ENCODE measurements around the gene EVL.
A peak's percentile ranks its signal among the peaks of the same experiment; 100 is the strongest.
"Not testable (repeated sequence)": the region's sequence is repeated elsewhere in the genome, so short reads cannot be mapped to it uniquely, and the experiment has no call there.

The EVL gene

DNA sequence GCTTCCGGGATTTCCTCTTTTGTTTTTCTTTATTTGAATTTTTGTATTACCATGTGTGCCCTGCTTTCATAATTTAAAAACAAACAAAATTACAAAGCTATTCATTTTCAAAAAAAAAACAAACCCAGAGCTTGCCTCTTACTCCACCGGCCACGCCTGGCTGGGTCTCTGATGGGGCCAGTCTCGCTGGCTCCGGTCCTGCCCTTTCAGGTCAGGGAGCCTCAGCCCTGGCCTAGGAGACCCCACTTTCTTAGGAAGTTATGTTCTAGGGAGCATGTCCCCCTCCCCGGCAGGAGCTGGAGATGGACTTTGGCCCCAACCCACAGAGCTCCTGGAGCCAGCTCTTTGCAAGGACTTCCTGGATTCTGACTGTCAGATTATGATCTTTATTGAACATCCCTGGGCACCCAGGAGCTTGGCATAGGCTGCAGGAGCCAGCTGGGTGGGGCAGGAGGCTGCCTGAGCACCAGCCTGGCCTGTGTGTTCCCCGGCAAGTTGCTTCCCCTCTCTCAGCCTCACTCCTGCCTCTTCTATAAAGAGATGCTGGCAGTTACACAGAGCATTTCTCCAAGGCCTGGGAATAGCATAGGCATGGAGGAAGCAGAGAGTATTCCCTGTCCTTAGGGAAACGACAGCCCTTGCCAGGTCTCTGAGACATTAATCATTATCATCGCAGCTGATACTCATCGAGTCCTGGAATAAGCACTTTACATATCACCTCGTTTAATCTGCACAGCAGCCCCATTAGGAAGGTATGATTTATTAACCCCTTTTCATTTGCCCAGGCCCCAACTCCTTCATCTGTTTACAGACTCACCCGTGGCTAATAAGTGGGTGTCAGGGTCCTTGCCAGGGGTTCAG is 90.8 kb downstream of the EVL start:
- Histone ChIP-seq H3K9me3 (ENCODE audit: control insufficient read depth in 5 of 5, low read length in 5 of 5) (peaks cover 3 to 25% (median 22%) of the 10 kb centered on the region in 5 donors), H3K27ac (ENCODE audit: low read depth, low read length) (no peak overlapping the region), H3K36me3 (ENCODE audit: control insufficient read depth in 5 of 5, insufficient read depth in 5 of 5, low read length in 5 of 5) (no peaks in the 10 kb centered on the region), H3K27me3 (ENCODE audit: control insufficient read depth in 5 of 5, insufficient read depth in 4 of 5, low read length in 5 of 5) (peaks cover 20 to 28% (median 27%) of the 10 kb centered on the region in 5 donors), H3K4me1 (ENCODE audit: control insufficient read depth in 5 of 5, insufficient read depth in 5 of 5, low read length in 5 of 5) (peaks cover 0 to 20% (median 12%) of the 10 kb centered on the region in 5 donors), H3K4me3 (ENCODE audit: low read depth in 1 of 5, low read length in 5 of 5) (no peak overlapping the region), H3K9ac (ENCODE audit: low read length in 5 of 5) (no peak overlapping the region)

DNA sequence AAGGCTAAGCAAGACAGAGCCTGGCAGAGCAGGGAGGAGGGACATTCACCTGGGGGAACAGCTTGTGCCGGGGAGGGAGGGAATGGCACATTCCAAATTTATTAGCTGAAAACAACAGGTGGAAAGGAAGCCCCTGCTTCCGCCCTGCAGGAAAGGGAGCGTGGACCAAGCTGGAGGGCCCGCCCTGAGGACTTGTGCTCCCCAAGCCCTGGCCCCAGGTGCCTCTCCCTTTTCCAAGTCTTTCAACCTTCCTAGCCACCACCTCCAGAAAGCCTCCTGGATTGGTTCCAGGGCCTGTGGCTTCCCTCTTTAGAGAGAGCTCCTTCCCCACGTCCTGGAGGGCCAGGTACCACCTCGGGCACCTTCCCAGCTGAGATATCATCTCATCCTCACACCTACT is 91.6 kb downstream of the EVL start:
- H3K27me3 ChIP-seq (ENCODE audit: control insufficient read depth in 5 of 5, insufficient read depth in 4 of 5, low read length in 5 of 5), result peaks cover 20 to 31% (median 29%) of the 10 kb centered on the region in 5 donors
- H3K4me3 ChIP-seq (ENCODE audit: low read depth in 1 of 5, low read length in 5 of 5), result no peak overlapping the region
- peaks cover 0 to 20% (median 12%) of the 10 kb centered on the region in 5 donors for H3K4me1 ChIP-seq (ENCODE audit: control insufficient read depth in 5 of 5, insufficient read depth in 5 of 5, low read length in 5 of 5)
- H3K9ac ChIP-seq (ENCODE audit: low read length in 5 of 5), result no peak overlapping the region
- H3K36me3 ChIP-seq (ENCODE audit: control insufficient read depth in 5 of 5, insufficient read depth in 5 of 5, low read length in 5 of 5), result no peaks in the 10 kb centered on the region
- peaks cover 3 to 25% (median 22%) of the 10 kb centered on the region in 5 donors for H3K9me3 ChIP-seq (ENCODE audit: control insufficient read depth in 5 of 5, low read length in 5 of 5)
- no peak overlapping the region for H3K27ac ChIP-seq (ENCODE audit: low read depth, low read length)

DNA sequence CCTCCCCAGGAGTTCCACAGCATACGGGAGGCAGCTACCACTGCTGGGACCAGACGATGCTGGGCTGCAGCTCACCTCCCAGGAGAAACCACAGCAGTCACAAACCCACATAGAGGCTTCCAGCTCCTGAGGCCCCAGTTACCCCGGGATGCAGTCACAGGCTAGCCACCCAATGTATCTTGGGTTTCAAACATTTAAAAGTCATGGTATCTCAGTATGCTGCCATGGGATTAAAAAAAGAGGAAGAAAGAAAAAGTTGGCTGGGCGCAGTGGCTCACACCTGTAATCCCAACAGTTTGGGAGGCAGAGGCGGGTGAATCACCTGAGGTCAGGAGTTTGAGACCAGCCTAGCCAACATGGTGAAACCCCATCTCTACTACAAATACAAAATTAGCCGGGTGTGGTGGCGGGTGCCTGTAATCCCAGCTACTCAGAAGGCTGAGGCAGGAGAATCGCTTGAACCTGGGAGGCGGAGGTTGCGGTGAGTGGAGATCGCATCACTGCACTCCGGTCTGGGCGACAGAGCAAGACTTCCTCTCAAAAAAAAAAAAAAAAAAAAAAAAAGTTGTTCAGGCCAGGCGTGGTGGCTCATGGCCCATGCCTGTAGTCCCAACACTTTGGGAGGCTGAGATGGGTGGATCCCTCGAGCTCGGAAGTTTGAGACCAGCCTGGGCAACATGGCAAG is 92.5 kb downstream of the EVL start:
- H3K27me3 ChIP-seq (ENCODE audit: control insufficient read depth in 5 of 5, insufficient read depth in 4 of 5, low read length in 5 of 5), result peaks cover 20 to 31% (median 29%) of the 10 kb centered on the region in 5 donors
- not testable (repeated sequence) for H3K4me3 ChIP-seq (ENCODE audit: low read depth in 1 of 5, low read length in 5 of 5); H3K9ac ChIP-seq (ENCODE audit: low read length in 5 of 5); H3K36me3 ChIP-seq (ENCODE audit: control insufficient read depth in 5 of 5, insufficient read depth in 5 of 5, low read length in 5 of 5); H3K27ac ChIP-seq (ENCODE audit: low read depth, low read length)
- H3K4me1 ChIP-seq (ENCODE audit: control insufficient read depth in 5 of 5, insufficient read depth in 5 of 5, low read length in 5 of 5), result peaks cover 0 to 20% (median 12%) of the 10 kb centered on the region in 5 donors
- peaks cover 3 to 25% (median 22%) of the 10 kb centered on the region in 5 donors for H3K9me3 ChIP-seq (ENCODE audit: control insufficient read depth in 5 of 5, low read length in 5 of 5)

DNA sequence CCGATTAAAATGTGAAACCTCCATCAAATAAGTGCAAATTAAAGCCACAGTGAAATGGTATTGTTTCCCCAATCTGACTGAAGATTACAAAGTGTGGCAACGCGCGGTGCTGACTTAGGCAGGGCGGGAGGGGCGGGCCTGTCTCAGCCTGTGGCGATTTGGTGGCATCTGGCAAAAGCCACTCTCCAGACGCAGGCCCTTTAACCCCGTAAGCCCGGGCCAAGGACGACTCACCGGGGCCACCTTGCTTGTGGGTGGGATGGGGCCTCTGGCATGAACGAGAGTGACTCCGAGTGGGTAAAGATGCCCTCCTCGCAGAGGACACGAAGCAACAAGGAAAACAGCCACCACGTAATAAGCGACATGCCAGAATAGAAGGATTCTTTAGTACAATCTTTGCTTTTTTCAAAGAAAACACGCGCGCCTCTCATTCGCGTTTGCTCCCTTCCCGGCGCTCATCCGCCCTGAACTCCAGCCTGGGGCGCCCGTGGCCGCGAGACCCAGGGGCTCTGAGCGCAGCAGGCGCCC is 93.4 kb downstream of the EVL start:
- peaks cover 0 to 20% (median 12%) of the 10 kb centered on the region in 5 donors for H3K4me1 ChIP-seq (ENCODE audit: control insufficient read depth in 5 of 5, insufficient read depth in 5 of 5, low read length in 5 of 5)
- no peak overlapping the region for H3K27ac ChIP-seq (ENCODE audit: low read depth, low read length)
- peaks cover 3 to 21% (median 18%) of the 10 kb centered on the region in 5 donors for H3K9me3 ChIP-seq (ENCODE audit: control insufficient read depth in 5 of 5, low read length in 5 of 5)
- peak overlapping the region in 2 of 5 donors; percentile 47 to 51 for H3K4me3 ChIP-seq (ENCODE audit: low read depth in 1 of 5, low read length in 5 of 5)
- H3K9ac ChIP-seq (ENCODE audit: low read length in 5 of 5), result no peak overlapping the region
- peaks cover 20 to 31% (median 29%) of the 10 kb centered on the region in 5 donors for H3K27me3 ChIP-seq (ENCODE audit: control insufficient read depth in 5 of 5, insufficient read depth in 4 of 5, low read length in 5 of 5)
- no peaks in the 10 kb centered on the region for H3K36me3 ChIP-seq (ENCODE audit: control insufficient read depth in 5 of 5, insufficient read depth in 5 of 5, low read length in 5 of 5)

DNA sequence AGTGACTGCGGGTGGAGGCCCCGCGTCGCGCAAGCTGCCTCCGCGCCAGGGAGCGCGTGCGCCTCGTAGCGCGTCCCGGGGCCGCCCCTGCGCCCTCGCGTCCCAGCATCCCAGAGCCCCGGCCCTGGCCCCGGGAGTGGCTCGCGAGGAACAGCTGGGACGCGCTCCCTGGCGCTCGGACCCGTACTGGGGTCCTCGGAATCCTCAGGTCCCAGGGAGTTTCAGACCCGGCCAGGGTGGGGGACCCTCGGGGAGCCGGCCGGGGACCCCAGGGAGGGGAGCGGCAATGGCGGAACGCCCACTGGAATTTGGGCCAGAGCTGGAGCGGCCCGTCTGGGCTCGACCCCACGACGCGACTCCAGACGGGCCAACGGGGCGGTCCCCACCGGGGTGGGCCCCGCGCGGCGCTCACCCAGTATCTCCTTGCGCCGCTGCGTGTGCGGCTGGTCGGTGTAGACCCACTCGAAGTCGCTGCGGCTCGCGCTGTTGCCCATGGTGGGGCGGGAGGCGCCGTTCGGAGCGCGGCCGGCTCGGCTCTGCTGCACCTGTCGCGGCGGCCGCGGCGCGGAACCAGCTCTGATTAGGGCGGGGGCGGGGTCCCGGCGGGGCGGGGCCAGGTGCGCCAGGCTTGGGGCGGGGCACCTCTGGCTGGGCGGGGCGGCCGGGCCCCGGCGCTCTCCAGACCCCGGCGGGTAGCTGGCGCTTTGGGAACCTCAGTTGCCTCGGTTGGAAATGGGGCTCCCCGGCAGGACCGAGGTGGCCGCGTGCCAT is 94.1 kb downstream of the EVL start, which contains the start of gene DEGS2:
DEGS2 (minus strand) TSS at position 552 of the 771 bp plus-strand sequence; CDS start at position 494, 58 bp downstream.
- peaks cover 20 to 31% (median 29%) of the 10 kb centered on the region in 5 donors for H3K27me3 ChIP-seq (ENCODE audit: control insufficient read depth in 5 of 5, insufficient read depth in 4 of 5, low read length in 5 of 5)
- H3K4me1 ChIP-seq (ENCODE audit: control insufficient read depth in 5 of 5, insufficient read depth in 5 of 5, low read length in 5 of 5), result peaks cover 0 to 20% (median 12%) of the 10 kb centered on the region in 5 donors
- no peak within 1 kb of the TSS for H3K27ac ChIP-seq (ENCODE audit: low read depth, low read length)
- H3K9me3 ChIP-seq (ENCODE audit: control insufficient read depth in 5 of 5, low read length in 5 of 5), result peaks cover 3 to 16% (median 13%) of the 10 kb centered on the region in 5 donors
- no peaks in the 10 kb centered on the region for H3K36me3 ChIP-seq (ENCODE audit: control insufficient read depth in 5 of 5, insufficient read depth in 5 of 5, low read length in 5 of 5)
- peak within 1 kb of the TSS in 2 of 5 donors; percentile 47 to 51 for H3K4me3 ChIP-seq (ENCODE audit: low read depth in 1 of 5, low read length in 5 of 5)
- H3K9ac ChIP-seq (ENCODE audit: low read length in 5 of 5), result peak within 1 kb of the TSS in 1 of 5 donors; percentile 7

DNA sequence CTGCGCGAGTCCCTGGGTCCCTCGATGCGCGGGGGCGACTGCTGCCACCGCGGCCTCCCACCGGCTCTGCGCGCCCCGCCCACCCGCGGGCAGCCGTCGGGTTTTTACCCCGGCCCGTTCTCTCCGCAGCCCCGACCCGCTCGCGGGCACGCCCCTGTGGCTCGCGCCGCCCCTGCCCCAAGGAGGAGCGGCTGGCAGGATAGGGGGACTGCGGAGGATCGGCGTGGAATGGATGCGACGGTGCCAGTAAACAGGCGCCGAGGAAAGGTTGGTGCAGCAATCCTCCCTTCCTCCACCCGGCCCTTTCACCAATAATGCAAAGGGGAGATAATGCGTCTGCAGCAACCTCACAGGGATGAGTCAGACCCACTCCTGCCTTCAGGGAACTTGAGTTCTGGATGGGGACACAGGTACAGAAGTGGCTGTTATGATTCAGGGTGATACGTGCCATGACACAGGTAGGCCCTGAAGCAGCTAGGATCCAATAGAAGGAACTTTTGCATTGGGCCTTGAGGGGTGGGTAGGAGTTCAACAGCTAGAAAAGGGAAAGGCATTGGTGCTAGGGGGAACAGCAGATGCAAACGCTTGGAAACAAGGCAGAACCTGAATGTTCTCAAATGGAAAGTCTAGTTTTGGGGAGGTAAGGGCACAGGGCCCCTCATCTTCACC is 94.8 kb downstream of the EVL start:
- H3K27me3 ChIP-seq (ENCODE audit: control insufficient read depth in 5 of 5, insufficient read depth in 4 of 5, low read length in 5 of 5), result peaks cover 20 to 32% (median 29%) of the 10 kb centered on the region in 5 donors

DNA sequence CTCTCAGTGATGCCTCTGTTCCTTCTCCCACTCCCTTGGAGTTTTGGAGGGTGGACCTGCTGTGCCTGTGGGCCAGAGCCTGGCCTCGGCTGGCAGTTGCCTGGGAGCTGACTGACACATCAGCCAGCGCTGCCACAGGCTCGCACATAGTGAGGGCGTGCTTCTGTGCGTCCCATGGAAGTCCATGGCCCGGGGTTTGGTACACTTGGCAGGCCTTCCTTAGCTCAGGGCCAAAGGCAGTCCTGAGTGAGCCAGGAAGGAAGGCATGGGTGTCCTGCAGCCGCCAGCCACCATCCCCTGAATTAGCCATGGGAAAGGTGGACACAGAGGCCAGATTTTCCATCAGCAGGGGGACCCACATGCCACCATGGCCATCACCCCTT is 95.3 kb downstream of the EVL start:
- Histone ChIP-seq H3K9ac (ENCODE audit: low read length in 5 of 5) (no peak overlapping the region), H3K27ac (ENCODE audit: low read depth, low read length) (no peak overlapping the region), H3K9me3 (ENCODE audit: control insufficient read depth in 5 of 5, low read length in 5 of 5) (peaks cover 0 to 5% (median 4%) of the 10 kb centered on the region in 5 donors), H3K4me1 (ENCODE audit: control insufficient read depth in 5 of 5, insufficient read depth in 5 of 5, low read length in 5 of 5) (peaks cover 0 to 20% (median 10%) of the 10 kb centered on the region in 5 donors), H3K27me3 (ENCODE audit: control insufficient read depth in 5 of 5, insufficient read depth in 4 of 5, low read length in 5 of 5) (peaks cover 20 to 36% (median 29%) of the 10 kb centered on the region in 5 donors), H3K4me3 (ENCODE audit: low read depth in 1 of 5, low read length in 5 of 5) (no peak overlapping the region), H3K36me3 (ENCODE audit: control insufficient read depth in 5 of 5, insufficient read depth in 5 of 5, low read length in 5 of 5) (no peaks in the 10 kb centered on the region)

More for the DNA sequence above, 94.8 kb downstream of the EVL start:
- peaks cover 0 to 20% (median 12%) of the 10 kb centered on the region in 5 donors for H3K4me1 ChIP-seq (ENCODE audit: control insufficient read depth in 5 of 5, insufficient read depth in 5 of 5, low read length in 5 of 5)
- peak overlapping the region in 2 of 5 donors; percentile 14 to 47 for H3K4me3 ChIP-seq (ENCODE audit: low read depth in 1 of 5, low read length in 5 of 5)
- H3K9me3 ChIP-seq (ENCODE audit: control insufficient read depth in 5 of 5, low read length in 5 of 5), result peaks cover 2 to 9% (median 6%) of the 10 kb centered on the region in 5 donors
- H3K9ac ChIP-seq (ENCODE audit: low read length in 5 of 5), result peak overlapping the region in 1 of 5 donors; percentile 7
- H3K27ac ChIP-seq (ENCODE audit: low read depth, low read length), result no peak overlapping the region
- H3K36me3 ChIP-seq (ENCODE audit: control insufficient read depth in 5 of 5, insufficient read depth in 5 of 5, low read length in 5 of 5), result no peaks in the 10 kb centered on the region

DNA sequence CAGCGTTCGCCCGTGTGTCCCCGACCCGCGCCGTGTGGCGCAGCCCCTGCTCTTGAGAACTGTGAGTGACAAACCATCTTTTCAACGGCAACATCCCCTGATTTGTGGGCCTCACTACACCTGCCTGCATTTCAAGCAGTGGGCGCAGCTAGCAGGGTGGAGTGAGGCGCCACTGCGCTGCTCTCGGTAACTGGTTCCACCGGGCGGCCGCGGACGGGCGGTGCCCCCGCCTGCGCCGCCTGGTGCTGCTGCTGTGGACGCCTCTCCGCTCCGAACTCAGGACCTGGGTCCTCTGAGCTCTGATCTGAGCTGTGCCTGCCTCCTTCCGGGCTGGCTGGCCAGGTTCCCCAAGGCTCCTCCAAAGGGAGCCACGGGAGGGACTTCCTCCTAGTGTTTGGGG is 100.2 kb downstream of the EVL start:
- Histone ChIP-seq H3K27ac (ENCODE audit: low read depth, low read length) (no peak overlapping the region), H3K27me3 (ENCODE audit: control insufficient read depth in 5 of 5, insufficient read depth in 4 of 5, low read length in 5 of 5) (peaks cover 8 to 18% (median 9%) of the 10 kb centered on the region in 5 donors), H3K36me3 (ENCODE audit: control insufficient read depth in 5 of 5, insufficient read depth in 5 of 5, low read length in 5 of 5) (no peaks in the 10 kb centered on the region), H3K4me3 (ENCODE audit: low read depth in 1 of 5, low read length in 5 of 5) (no peak overlapping the region), H3K4me1 (ENCODE audit: control insufficient read depth in 5 of 5, insufficient read depth in 5 of 5, low read length in 5 of 5) (peaks cover 0 to 8% (median 6%) of the 10 kb centered on the region in 5 donors), H3K9ac (ENCODE audit: low read length in 5 of 5) (no peak overlapping the region), H3K9me3 (ENCODE audit: control insufficient read depth in 5 of 5, low read length in 5 of 5) (peaks cover 0 to 3% (median 1%) of the 10 kb centered on the region in 5 donors)

All from subcutaneous abdominal adipose tissue (tissue), 5 donors.